AG20443 (cell line): ENCODE results near the gene PROK2.

ENCODE experiments used
- DNase-seq: peaks from one replicate; pipeline ENCODE4 v3.0.0; 2012; ENCODE audit warnings: low spot score, mixed read lengths

PROK2 gene

GRCh38 chr3:71786551-71786950, 1.6 kb upstream of the PROK2 start:
- no peak for DNase-seq

- DNase-seq: peak; percentile 14
Measured at GRCh38 chr3:71786217-71786549, 1.2 kb upstream of the PROK2 start.

- DNase-seq: no peak
Measured at GRCh38 chr3:71785532-71786216, 726 bp upstream of the PROK2 start.

GRCh38 chr3:71784201-71784913, 591 bp downstream of the PROK2 start:
- no peak for DNase-seq

GRCh38 chr3:71783152-71783551, 1.8 kb downstream of the PROK2 start:
- no peak for DNase-seq

- no peak for DNase-seq
Measured at GRCh38 chr3:71780430-71780829, 4.5 kb downstream of the PROK2 start.

GRCh38 chr3:71779674-71780377, 5.1 kb downstream of the PROK2 start:
- no peak for DNase-seq

GRCh38 chr3:71778353-71778752, 6.6 kb downstream of the PROK2 start:
- DNase-seq: no peak

GRCh38 chr3:71776538-71776937, 8.4 kb downstream of the PROK2 start:
- no peak for DNase-seq

GRCh38 chr3:71771884-71772283, 13.1 kb downstream of the PROK2 start:
- DNase-seq: no peak

- no peak for DNase-seq
Measured at GRCh38 chr3:71771126-71771525, 13.8 kb downstream of the PROK2 start.

GRCh38 chr3:71763426-71763825, 21.5 kb downstream of the PROK2 start:
- no peak for DNase-seq

GRCh38 chr3:71760140-71760539, 24.8 kb downstream of the PROK2 start:
- DNase-seq: no peak

- DNase-seq: no peak
Measured at GRCh38 chr3:71759401-71759800, 25.5 kb downstream of the PROK2 start.

GRCh38 chr3:71758091-71758490, 26.9 kb downstream of the PROK2 start:
- no peak for DNase-seq

- DNase-seq: no peak
Measured at GRCh38 chr3:71754610-71755253, 30.2 kb downstream of the PROK2 start.

GRCh38 chr3:71753701-71754609, 31.0 kb downstream of the PROK2 start, which contains the start of gene GPR27:
TSS of gene GPR27 (plus strand) at chr3:71753855. CDS start at chr3:71754050, 195 bp downstream.
- DNase-seq: peak; percentile 69

GRCh38 chr3:71752831-71753700, 31.9 kb downstream of the PROK2 start:
- no peak for DNase-seq

GRCh38 chr3:71751602-71752001, 33.3 kb downstream of the PROK2 start:
- no peak for DNase-seq

GRCh38 chr3:71744738-71745137, 40.2 kb downstream of the PROK2 start:
- no peak for DNase-seq

GRCh38 chr3:71742621-71743020, 42.3 kb downstream of the PROK2 start:
- no peak for DNase-seq
